Aorta (tissue), 5 donors: ENCODE data around the gene PLBD1. TPM values are rescaled to one million over a fixed set of nuclear protein-coding genes. Genes with fewer than 3 reads are reported as not detected.

Experiments
- ATAC-seq: fragments of 200-7000 bp; cut with Tn5 transposase; one replicate; pipeline ENCODE4 v1.9.1; 2022; ENCODE audit warnings: moderate library complexity; ENCODE audit not compliant: low FRiP score
- DNase-seq, 2 donors: peaks; one replicate each; pipeline ENCODE4 v3.0.0-alpha.2; 2020
- H3K27ac ChIP-seq, 2 donors: one replicate each; pipeline ENCODE4 v1.5.1; 2013; ENCODE audit warnings: low read length in 2 of 2, mild to moderate bottlenecking in 2 of 2, moderate library complexity in 2 of 2, control low read depth in 1 of 2, inconsistent platforms in 1 of 2, low read depth in 1 of 2
- H3K27me3 ChIP-seq, 2 donors: one replicate each; pipeline ENCODE4 v1.6.1; 2013; ENCODE audit warnings: control low read depth in 1 of 2, low read length in 1 of 2, mild to moderate bottlenecking in 1 of 2, moderate library complexity in 1 of 2; ENCODE audit not compliant: insufficient read depth in 2 of 2, control insufficient read depth in 1 of 2
- H3K36me3 ChIP-seq, 2 donors: one replicate each; pipeline ENCODE4 v1.6.1; 2013; ENCODE audit warnings: control low read depth in 1 of 2, low read length in 1 of 2, mild to moderate bottlenecking in 1 of 2; ENCODE audit not compliant: insufficient read depth in 2 of 2, control insufficient read depth in 1 of 2
- H3K4me1 ChIP-seq, 2 donors: one replicate each; pipeline ENCODE4 v1.6.1; 2013; ENCODE audit warnings: low read length in 2 of 2, control low read depth in 1 of 2, mild to moderate bottlenecking in 1 of 2, moderate library complexity in 1 of 2; ENCODE audit not compliant: insufficient read depth in 2 of 2, control insufficient read depth in 1 of 2
- H3K4me3 ChIP-seq, 2 donors: one replicate each; pipeline ENCODE4 v1.5.1; 2013; ENCODE audit warnings: low read length in 2 of 2, control low read depth in 1 of 2, mild to moderate bottlenecking in 1 of 2
- H3K9me3 ChIP-seq: one replicate; pipeline ENCODE4 v1.6.1; 2013; ENCODE audit warnings: mild to moderate bottlenecking, low read length; ENCODE audit not compliant: control insufficient read depth
- WGBS, 2 donors: extraction: QIAGEN DNeasy Blood & Tissue Kit; methylation state at CpG; one replicate each; pipeline ENCODE4 v1.1.7; 2013; 5-methylcytosine and 5-hydroxymethylcytosine counted together
- intact Hi-C, 2 donors: fragments of 100-400 bp; cut with DNase I; formaldehyde crosslinking; loops; one replicate each; pipeline versions ENCODE4 v1.14.2 to v1.15.0; 2022
- polyA plus RNA-seq, 2 donors: library from polyadenylated mRNA; stranded (reverse); fragments of 200-250 nt; gene quantifications; one replicate each; pipeline ENCODE4 v1.2.3, GENCODE V29; 2013
- total RNA-seq, 2 donors: library from RNA; stranded (reverse); fragmentation: NEBNext Ultra II Directional; extraction: Animal tissue kit (Norgen Biotek cat#: 25700); gene quantifications; one replicate each; pipeline ENCODE4 v1.2.1, GENCODE V29; 2021
- donor health status: healthy with polysubstance abuse.
- donor health status: Bipolar disorder and iron deficiency.
- donor health status: DM: no; HTN: no; CAD: no.
- donor health status: DM: no; HTN: no; CAD: no.
- donor health status: DM: yes; HTN: yes; CAD: no.

PLBD1 gene
- total and polyA plus RNA-seq, 4 donors = 3.0 to 24.8 (median 8.9) TPM

- intact Hi-C loops = no loop called here
- Histone ChIP-seq H3K27ac (no peak overlapping the region), H3K9me3 (no peaks in the 10 kb centered on the region), H3K27me3 (no peaks in the 10 kb centered on the region), H3K36me3 (peaks cover 0 to 8% of the 10 kb centered on the region in 2 donors), H3K4me3 (no peak overlapping the region), H3K4me1 (no peaks in the 10 kb centered on the region)
- ATAC-seq = no peak
- no peak for DNase-seq
- 93 to 96% methylated on average over 2 of the region's 2 CpGs for WGBS, 2 donors
Observed at GRCh38 chr12:14482886-14483285, 84.8 kb downstream of the PLBD1 start.

- H3K4me3 ChIP-seq = no peak overlapping the region
- H3K27ac ChIP-seq = no peak overlapping the region
- WGBS, 2 donors = 97 to 100% methylated on average over 1 of the region's 1 CpG
Observed at GRCh38 chr12:14482361-14482760, 85.3 kb downstream of the PLBD1 start.

GRCh38 chr12:14481201-14481600 is 86.5 kb downstream of the PLBD1 start:
- Histone ChIP-seq H3K27me3 (no peaks in the 10 kb centered on the region), H3K9me3 (no peaks in the 10 kb centered on the region), H3K4me3 (no peak overlapping the region), H3K4me1 (no peaks in the 10 kb centered on the region), H3K27ac (no peak overlapping the region), H3K36me3 (peaks cover 0 to 7% of the 10 kb centered on the region in 2 donors)
- ATAC-seq = no peak
- intact Hi-C loops = no loop called here
- no peak for DNase-seq

More at GRCh38 chr12:14482361-14482760, 85.3 kb downstream of the PLBD1 start:
- DNase-seq = no peak
- Histone ChIP-seq H3K4me1 (no peaks in the 10 kb centered on the region), H3K27me3 (no peaks in the 10 kb centered on the region), H3K36me3 (peaks cover 0 to 8% of the 10 kb centered on the region in 2 donors), H3K9me3 (no peaks in the 10 kb centered on the region)
- ATAC-seq = no peak
- intact Hi-C loops = no loop called here

GRCh38 chr12:14479004-14479403 is 88.7 kb downstream of the PLBD1 start:
- no peak overlapping the region for H3K27ac ChIP-seq
- no peak overlapping the region for H3K4me3 ChIP-seq
- H3K36me3 ChIP-seq = peaks cover 0 to 6% of the 10 kb centered on the region in 2 donors
- no peak for DNase-seq
- no peaks in the 10 kb centered on the region for H3K9me3 ChIP-seq
- no peaks in the 10 kb centered on the region for H3K4me1 ChIP-seq
- intact Hi-C loops = no loop called here
- WGBS, 2 donors = 88 to 97% methylated on average over 1 of the region's 1 CpG
- no peak for ATAC-seq
- H3K27me3 ChIP-seq = no peaks in the 10 kb centered on the region

- intact Hi-C loops = no loop called here
- Histone ChIP-seq H3K4me3 (no peak overlapping the region), H3K4me1 (no peaks in the 10 kb centered on the region), H3K27ac (no peak overlapping the region), H3K27me3 (no peaks in the 10 kb centered on the region), H3K9me3 (no peaks in the 10 kb centered on the region), H3K36me3 (peaks cover 2 to 3% of the 10 kb centered on the region in 2 donors)
- DNase-seq (no peak), ATAC-seq (no peak)
- 85 to 92% methylated on average over 4 of the region's 4 CpGs for WGBS, 2 donors
Observed at GRCh38 chr12:14473707-14474287, 93.9 kb downstream of the PLBD1 start.

- intact Hi-C loops = no loop called here
- no peak for DNase-seq
- Histone ChIP-seq H3K4me3 (no peak overlapping the region), H3K27ac (no peak overlapping the region), H3K36me3 (peaks cover 2 to 3% of the 10 kb centered on the region in 2 donors), H3K27me3 (no peaks in the 10 kb centered on the region), H3K9me3 (no peaks in the 10 kb centered on the region), H3K4me1 (no peaks in the 10 kb centered on the region)
- no peak for ATAC-seq
- WGBS, 2 donors = 100% methylated on average over 1 of the region's 1 CpG
Observed at GRCh38 chr12:14471497-14471896, 96.2 kb downstream of the PLBD1 start.

GRCh38 chr12:14460212-14460841 is 107.4 kb downstream of the PLBD1 start:
- no peak for DNase-seq
- no peaks in the 10 kb centered on the region for H3K9me3 ChIP-seq
- no peak overlapping the region for H3K27ac ChIP-seq
- no peaks in the 10 kb centered on the region for H3K27me3 ChIP-seq
- ATAC-seq = no peak
- WGBS, 2 donors = 93 to 95% methylated on average over 5 of the region's 5 CpGs
- H3K4me3 ChIP-seq = no peak overlapping the region
- intact Hi-C loops = no loop called here
- peaks cover 4 to 6% of the 10 kb centered on the region in 2 donors for H3K36me3 ChIP-seq
- H3K4me1 ChIP-seq = no peaks in the 10 kb centered on the region

- 66% methylated on average over 2 of the region's 2 CpGs for WGBS, 2 donors
- peaks cover 0 to 9% of the 10 kb centered on the region in 2 donors for H3K36me3 ChIP-seq
- ATAC-seq (no peak), DNase-seq (no peak)
- no peaks in the 10 kb centered on the region for H3K4me1 ChIP-seq
- no peak overlapping the region for H3K27ac ChIP-seq
- no peaks in the 10 kb centered on the region for H3K9me3 ChIP-seq
- no peaks in the 10 kb centered on the region for H3K27me3 ChIP-seq
- no peak overlapping the region for H3K4me3 ChIP-seq
- intact Hi-C loops = no loop called here
Observed at GRCh38 chr12:14454098-14454907, 113.4 kb downstream of the PLBD1 start.
